OCI-LY1 (cell line): Measurements from ENCODE around the gene PNMA8C.

ENCODE experiments used
- H2AFZ ChIP-seq: fragments of 200-600 bp; sonication (generic), shearing (Covaris generic); 2 replicates; pipeline ENCODE4 v1.6.0; 2014; ENCODE audit warnings: antibody characterized with exemption, mild to moderate bottlenecking, low read length
- H3F3A ChIP-seq: fragments of 200-600 bp; sonication (generic), shearing (Covaris generic); 2 replicates; pipeline ENCODE4 v1.6.0; 2014; ENCODE audit warnings: mild to moderate bottlenecking, antibody characterized with exemption, low read length, moderate library complexity; ENCODE audit not compliant: insufficient read depth
- H3K27ac ChIP-seq: fragments of 200-600 bp; sonication (generic); 2 replicates; pipeline ENCODE4 v1.5.1; 2014; ENCODE audit warnings: low read length, mixed run types, mild to moderate bottlenecking, low read depth; ENCODE audit not compliant: poor library complexity, severe bottlenecking
- H3K27me3 ChIP-seq: fragments of 200-600 bp; sonication (generic); 2 replicates; pipeline ENCODE4 v1.6.0; 2014; ENCODE audit warnings: antibody characterized with exemption, mild to moderate bottlenecking, low read length, moderate library complexity; ENCODE audit not compliant: insufficient read depth
- H3K36me3 ChIP-seq: fragments of 200-600 bp; sonication (generic); 2 replicates; pipeline ENCODE4 v1.6.1; 2014; ENCODE audit warnings: mild to moderate bottlenecking, antibody characterized with exemption, low read length, moderate library complexity, mixed read lengths; ENCODE audit not compliant: insufficient read depth
- H3K4me1 ChIP-seq: fragments of 200-600 bp; sonication (generic); 2 replicates; pipeline ENCODE4 v1.5.1; 2014; ENCODE audit warnings: mild to moderate bottlenecking, low read length, moderate library complexity; ENCODE audit not compliant: insufficient read depth, severe bottlenecking
- H3K4me2 ChIP-seq: fragments of 200-600 bp; sonication (generic), shearing (Covaris generic); 2 replicates; pipeline ENCODE4 v1.6.1; 2014; ENCODE audit warnings: low read length
- H3K4me3 ChIP-seq: fragments of 200-600 bp; sonication (generic); 2 replicates; pipeline ENCODE4 v1.5.1; 2014; ENCODE audit warnings: low read length, low read depth, mild to moderate bottlenecking, mixed read lengths; ENCODE audit not compliant: poor library complexity, severe bottlenecking
- H3K79me2 ChIP-seq: fragments of 200-600 bp; shearing (Covaris generic); 2 replicates; pipeline ENCODE4 v1.6.1; 2016; ENCODE audit warnings: mixed run types, low read length, mixed read lengths; ENCODE audit not compliant: insufficient read depth
- H3K9ac ChIP-seq: fragments of 200-600 bp; sonication (generic), shearing (Covaris generic); 2 replicates; pipeline ENCODE4 v1.6.1; 2014; ENCODE audit warnings: mild to moderate bottlenecking, low read length, mixed read lengths
- H3K9me2 ChIP-seq: fragments of 200-600 bp; sonication (generic), shearing (Covaris generic); 2 replicates; pipeline ENCODE4 v1.6.1; 2014; ENCODE audit warnings: low read depth, mild to moderate bottlenecking, low read length, mixed read lengths
- H3K9me3 ChIP-seq: fragments of 200-600 bp; shearing (Covaris generic); 2 replicates; pipeline ENCODE4 v1.6.1; 2014; ENCODE audit warnings: low read length, mixed read lengths
- H4K20me1 ChIP-seq: fragments of 200-600 bp; sonication (generic), shearing (Covaris generic); 2 replicates; pipeline ENCODE4 v1.6.0; 2016; ENCODE audit warnings: mild to moderate bottlenecking, low read length; ENCODE audit not compliant: insufficient read depth
- EZH2 ChIP-seq: fragments of 200-600 bp; sonication (generic), shearing (Covaris generic); IDR thresholded peaks from 2 replicates; pipeline ENCODE4 v1.8.0; 2017; ENCODE audit warnings: borderline replicate concordance, mixed run types, mild to moderate bottlenecking, antibody characterized with exemption, low read length, moderate library complexity, mixed read lengths
- TF ChIP-seq, protein P1 (sequence below): fragments of 200-600 bp; sonication (generic), shearing (Covaris generic); IDR thresholded peaks from 2 replicates; pipeline ENCODE4 v1.5.1; 2017; ENCODE audit warnings: mild to moderate bottlenecking, antibody characterized with exemption, low read length, moderate library complexity, mixed read lengths

PNMA8C gene

DNA sequence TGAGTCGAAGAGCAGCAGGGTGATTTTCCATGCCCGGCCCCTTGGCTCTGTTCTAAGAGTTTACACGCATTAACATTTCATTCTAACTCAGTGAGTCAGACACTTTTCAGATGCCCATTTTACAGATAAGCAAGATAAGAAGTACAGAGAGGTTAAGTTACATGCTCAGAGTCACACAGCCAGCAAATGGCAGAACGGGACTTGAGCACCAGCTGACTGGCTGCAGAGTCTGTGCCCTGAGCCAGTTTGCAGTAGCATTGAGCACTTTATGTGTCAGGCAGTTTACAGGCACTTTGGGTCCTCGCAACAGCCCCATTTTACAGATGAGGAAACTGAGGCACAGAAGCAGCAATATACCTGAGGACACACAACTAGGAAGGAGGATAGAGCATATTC lies 34.3 kb downstream of the PNMA8C start:
- Histone ChIP-seq H3K79me2 (no peaks in the 10 kb centered on the region), H3K27me3 (no peaks in the 10 kb centered on the region), H4K20me1 (no peaks in the 10 kb centered on the region), H3K9ac (no peak overlapping the region), H3K4me1 (no peaks in the 10 kb centered on the region), H3K4me3 (no peak overlapping the region), H3K4me2 (no peak overlapping the region), H2AFZ (no peak overlapping the region), H3F3A (no peaks in the 10 kb centered on the region), H3K9me3 (no peaks in the 10 kb centered on the region), H3K27ac (no peak overlapping the region), H3K9me2 (no peaks in the 10 kb centered on the region), H3K36me3 (peaks cover 35% of the 10 kb centered on the region)
- TF ChIP-seq, protein P1, sequence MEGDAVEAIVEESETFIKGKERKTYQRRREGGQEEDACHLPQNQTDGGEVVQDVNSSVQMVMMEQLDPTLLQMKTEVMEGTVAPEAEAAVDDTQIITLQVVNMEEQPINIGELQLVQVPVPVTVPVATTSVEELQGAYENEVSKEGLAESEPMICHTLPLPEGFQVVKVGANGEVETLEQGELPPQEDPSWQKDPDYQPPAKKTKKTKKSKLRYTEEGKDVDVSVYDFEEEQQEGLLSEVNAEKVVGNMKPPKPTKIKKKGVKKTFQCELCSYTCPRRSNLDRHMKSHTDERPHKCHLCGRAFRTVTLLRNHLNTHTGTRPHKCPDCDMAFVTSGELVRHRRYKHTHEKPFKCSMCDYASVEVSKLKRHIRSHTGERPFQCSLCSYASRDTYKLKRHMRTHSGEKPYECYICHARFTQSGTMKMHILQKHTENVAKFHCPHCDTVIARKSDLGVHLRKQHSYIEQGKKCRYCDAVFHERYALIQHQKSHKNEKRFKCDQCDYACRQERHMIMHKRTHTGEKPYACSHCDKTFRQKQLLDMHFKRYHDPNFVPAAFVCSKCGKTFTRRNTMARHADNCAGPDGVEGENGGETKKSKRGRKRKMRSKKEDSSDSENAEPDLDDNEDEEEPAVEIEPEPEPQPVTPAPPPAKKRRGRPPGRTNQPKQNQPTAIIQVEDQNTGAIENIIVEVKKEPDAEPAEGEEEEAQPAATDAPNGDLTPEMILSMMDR: no peak
- no peak for TF ChIP-seq EZH2

DNA sequence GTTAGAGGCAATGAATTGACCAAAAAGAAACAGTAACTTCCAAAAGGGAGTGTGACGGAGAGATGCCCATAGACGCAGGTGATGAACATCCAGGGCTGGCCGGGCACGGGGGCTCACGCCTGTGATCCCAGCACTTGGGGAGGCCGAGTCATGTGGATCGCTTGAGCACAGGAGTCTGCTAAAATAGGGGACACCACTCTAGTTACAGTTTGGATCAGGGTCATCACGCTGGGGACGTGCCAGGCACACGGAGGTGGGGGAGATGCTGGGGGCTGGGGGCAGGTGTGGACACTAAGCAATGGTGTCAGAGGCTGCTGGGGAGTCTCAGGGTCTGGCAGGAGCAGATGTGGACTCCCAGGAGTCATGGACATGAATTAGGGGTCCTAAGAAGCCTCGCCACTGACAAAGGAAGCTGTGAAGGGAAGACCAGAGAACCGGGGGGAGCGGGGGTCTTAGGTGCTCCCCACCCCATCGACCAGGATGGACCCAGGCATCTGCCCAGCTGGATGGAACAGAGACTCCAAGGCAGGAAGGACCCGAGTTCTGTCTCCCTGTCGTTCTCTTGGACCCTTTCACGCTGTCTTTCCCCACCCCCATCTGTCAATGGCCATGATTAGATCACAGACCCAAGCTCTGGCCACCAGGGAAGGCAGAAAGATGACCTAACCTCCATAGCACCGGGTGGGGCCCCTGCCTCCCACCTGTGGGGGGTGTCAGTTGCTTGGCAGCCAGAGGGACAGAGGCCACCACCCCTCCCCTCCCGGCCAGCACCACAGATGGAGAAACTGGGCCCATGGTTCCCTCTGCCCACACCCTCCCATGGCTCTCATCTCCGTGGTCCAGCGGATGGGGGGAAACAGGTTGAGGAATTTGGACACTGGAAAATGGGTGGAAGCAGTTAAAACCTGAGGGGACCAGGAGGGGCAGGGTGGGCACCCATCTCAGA lies 35.0 kb downstream of the PNMA8C start:
- H3K4me1 ChIP-seq: no peaks in the 10 kb centered on the region
- H3K79me2 ChIP-seq: no peaks in the 10 kb centered on the region
- H3K36me3 ChIP-seq: peaks cover 42% of the 10 kb centered on the region
- H3K9ac ChIP-seq: no peak overlapping the region
- H2AFZ ChIP-seq: no peak overlapping the region
- no peak overlapping the region for H3K27ac ChIP-seq
- H4K20me1 ChIP-seq: no peaks in the 10 kb centered on the region
- H3K9me2 ChIP-seq: no peaks in the 10 kb centered on the region
- H3K9me3 ChIP-seq: no peaks in the 10 kb centered on the region
- no peak for TF ChIP-seq EZH2
- TF ChIP-seq, protein P1: no peak
- no peak overlapping the region for H3K4me3 ChIP-seq
- H3K27me3 ChIP-seq: no peaks in the 10 kb centered on the region
- H3F3A ChIP-seq: no peaks in the 10 kb centered on the region
- no peak overlapping the region for H3K4me2 ChIP-seq

DNA sequence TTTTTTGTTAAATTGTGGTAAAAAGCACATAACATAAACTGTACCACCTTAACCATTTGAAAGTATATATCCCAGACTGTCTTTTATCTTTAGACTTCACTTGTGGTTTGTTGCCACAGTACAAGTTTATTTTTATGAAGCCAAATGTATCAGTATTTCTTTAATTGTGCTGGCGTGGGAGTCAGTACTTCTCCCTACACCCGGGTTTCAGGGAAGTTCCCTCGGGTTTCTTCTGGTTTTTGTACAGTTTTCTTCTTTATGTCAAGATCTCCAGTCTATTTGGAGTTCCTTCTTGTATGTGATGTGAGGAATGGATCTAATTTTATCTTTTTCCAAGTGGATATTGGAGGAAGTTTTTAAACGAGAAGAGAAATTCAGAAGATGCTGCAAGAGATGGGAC lies 35.9 kb downstream of the PNMA8C start:
- Histone ChIP-seq H3K27me3 (no peaks in the 10 kb centered on the region), H4K20me1 (no peaks in the 10 kb centered on the region), H3K4me3 (no peak overlapping the region), H3K4me2 (no peak overlapping the region), H3K9me3 (no peaks in the 10 kb centered on the region), H3F3A (no peaks in the 10 kb centered on the region), H2AFZ (no peak overlapping the region), H3K4me1 (no peaks in the 10 kb centered on the region), H3K36me3 (peaks cover 51% of the 10 kb centered on the region), H3K27ac (no peak overlapping the region), H3K9ac (no peak overlapping the region), H3K9me2 (no peaks in the 10 kb centered on the region), H3K79me2 (no peaks in the 10 kb centered on the region)
- TF ChIP-seq, protein P1: no peak
- no peak for TF ChIP-seq EZH2
